Stimulated activated CD4-positive, alpha-beta T cell treated with anti-CD3 and anti-CD28 coated beads, TNF-alpha, amount 100 ng/mL, for 48 hours (primary cell): ENCODE measurements around the gene OBSL1.

Experiments used
- DNase-seq, 3 donors: peaks; one replicate each; pipeline ENCODE4 v3.0.0-alpha.2; 2020; ENCODE audit warnings: low read depth in 3 of 3

The OBSL1 gene

DNA sequence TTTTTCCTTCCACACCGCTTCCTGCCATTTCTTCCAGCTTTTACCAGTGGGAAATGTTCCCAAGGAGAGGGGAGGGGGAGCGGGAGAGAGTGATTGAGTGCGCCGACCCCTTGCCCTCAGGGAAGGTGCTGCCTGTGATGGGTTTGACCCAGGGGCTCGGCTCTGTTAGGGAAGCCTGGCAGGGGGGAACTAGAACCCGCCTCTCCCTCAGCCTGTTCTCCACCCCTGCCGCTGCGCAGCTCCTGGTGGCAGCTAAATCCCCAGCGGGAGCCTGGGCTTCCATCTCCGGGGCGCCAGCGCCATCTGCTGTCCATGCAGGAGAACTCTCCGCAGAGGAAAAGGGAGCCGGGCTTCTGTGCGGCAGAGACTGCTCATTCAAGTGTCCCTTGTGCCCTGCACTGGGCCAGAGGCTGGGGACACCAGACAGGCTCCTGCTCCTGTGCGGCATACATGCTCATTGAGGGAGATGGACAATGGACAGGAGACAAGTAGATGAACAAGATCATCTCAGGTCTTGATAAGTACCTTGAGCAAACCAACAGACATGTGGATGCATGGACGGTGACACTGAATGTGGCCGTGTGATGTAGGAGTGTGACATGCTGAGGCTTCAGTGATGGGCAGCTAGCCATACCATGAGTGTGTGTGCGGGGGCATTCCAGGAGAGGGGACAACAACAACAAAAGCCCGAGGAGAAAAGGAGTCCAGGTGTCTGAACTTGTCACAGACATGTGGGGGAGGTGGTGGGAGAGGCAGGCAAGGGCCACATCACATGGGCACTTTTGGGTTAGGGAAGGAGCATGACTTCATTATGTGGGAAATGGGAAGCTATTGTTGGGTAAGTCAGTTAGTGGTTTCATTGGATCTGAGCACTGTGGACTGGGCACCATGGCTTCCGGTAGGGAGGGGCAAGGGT, 41.0 kb downstream of the OBSL1 start:
- peak; percentile 72 to 82 (median 81) for DNase-seq

- no peak for DNase-seq
These were observed 43.9 kb downstream of the OBSL1 start for GRCh38 chr2:219527472-219527871.

DNA sequence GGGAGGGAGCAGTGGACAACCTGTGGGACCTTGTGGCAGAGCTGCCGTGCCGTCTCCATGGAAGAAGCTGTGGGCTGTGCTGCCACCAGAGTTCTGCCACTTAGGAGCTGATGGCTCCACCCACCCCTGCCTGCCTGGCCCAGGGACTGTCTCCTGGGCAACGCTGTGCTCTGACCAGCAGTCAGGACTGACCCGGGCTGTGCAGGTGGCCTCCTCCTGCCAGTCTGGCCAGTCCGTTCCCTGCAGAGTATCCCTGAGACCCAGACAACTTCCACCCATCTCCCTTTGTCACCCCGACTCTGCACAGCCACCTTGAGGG, 44.3 kb downstream of the OBSL1 start:
- no peak for DNase-seq

GRCh38 chr2:219526320-219527075, 44.8 kb downstream of the OBSL1 start:
- DNase-seq = no peak

DNA sequence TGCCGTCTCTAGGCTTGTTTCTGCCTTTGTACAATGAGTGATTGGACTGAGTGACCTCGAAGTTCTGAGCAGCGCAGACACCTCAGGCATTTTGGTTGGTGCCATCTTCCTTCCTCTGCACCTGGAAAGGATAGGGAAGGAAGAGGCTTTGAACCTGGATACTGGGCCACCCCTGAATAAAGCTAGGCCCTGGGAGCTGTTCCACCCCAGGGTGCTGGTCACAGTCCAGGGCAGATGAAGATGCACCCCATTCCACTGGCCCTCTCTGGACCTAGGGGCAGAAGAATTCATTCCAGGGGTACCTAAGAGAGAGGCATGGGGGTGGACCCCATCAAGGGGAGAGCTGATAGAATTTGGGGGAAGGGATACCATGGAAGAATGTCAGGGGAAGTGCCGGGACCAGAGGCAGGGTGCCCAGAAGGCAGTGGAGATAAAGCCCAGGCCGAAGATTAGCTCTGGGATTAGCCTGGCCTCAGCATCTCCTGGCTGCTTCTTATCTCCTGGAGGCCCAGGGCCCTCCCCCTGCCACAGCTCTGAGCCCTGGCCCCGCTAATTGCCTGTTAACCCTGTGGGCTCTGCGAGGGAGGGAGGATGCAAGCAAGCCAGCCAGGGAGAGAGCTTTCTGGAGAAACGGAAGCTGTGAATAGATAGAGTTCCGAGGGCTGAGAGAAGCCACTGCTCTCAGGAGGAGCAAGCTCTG, 45.7 kb downstream of the OBSL1 start:
- DNase-seq = no peak

DNA sequence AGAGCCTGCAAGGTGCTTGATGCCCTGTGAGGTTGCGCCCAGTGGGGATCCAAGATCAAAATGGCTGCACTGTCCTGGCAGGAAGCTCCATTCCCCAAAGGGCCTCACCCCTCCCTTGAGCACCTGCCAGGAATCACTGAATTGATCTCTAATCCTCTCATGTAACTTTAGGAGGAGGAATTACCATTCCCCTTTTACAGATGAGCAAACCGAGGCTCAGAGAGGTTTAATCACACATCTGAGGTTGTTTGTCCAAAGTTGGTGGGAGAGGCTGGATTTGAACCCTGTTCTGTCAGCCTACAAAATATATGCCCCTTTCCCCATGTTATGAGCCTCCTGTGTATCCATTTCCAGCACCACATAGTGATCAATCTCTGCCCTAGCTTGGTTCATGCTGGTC, 46.5 kb downstream of the OBSL1 start:
- DNase-seq = no peak

DNA sequence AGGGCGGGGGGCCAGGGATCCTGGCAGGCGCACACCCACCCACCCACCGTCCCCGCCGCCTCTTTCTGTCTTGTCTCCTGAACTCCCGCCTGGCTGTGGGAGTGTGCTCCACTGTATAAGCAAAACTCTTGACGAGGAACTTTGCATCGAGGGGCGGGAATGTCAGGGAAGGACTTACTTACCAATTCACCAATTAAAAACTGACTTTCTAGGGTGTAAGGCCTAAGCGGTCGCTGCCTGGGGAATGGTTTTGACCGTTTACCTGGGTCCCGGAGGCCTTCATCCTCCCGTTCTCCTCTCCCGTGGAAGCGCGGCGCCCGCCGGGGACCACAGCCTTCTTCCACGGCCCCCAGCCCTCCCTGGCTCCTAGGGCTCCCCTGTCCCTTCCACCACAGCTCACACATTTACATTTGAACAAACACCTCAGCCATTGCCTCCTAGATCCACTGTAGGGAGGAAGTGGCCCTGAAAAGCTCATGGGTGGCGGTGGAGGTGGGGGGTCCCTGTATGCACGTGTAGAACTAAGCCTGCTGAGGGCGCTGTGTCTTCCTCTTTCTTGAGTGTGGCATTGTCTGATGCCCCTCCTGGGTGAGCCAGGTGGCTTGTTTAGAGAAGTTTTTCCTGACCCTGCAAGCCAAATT, 48.2 kb downstream of the OBSL1 start:
- no peak for DNase-seq

DNA sequence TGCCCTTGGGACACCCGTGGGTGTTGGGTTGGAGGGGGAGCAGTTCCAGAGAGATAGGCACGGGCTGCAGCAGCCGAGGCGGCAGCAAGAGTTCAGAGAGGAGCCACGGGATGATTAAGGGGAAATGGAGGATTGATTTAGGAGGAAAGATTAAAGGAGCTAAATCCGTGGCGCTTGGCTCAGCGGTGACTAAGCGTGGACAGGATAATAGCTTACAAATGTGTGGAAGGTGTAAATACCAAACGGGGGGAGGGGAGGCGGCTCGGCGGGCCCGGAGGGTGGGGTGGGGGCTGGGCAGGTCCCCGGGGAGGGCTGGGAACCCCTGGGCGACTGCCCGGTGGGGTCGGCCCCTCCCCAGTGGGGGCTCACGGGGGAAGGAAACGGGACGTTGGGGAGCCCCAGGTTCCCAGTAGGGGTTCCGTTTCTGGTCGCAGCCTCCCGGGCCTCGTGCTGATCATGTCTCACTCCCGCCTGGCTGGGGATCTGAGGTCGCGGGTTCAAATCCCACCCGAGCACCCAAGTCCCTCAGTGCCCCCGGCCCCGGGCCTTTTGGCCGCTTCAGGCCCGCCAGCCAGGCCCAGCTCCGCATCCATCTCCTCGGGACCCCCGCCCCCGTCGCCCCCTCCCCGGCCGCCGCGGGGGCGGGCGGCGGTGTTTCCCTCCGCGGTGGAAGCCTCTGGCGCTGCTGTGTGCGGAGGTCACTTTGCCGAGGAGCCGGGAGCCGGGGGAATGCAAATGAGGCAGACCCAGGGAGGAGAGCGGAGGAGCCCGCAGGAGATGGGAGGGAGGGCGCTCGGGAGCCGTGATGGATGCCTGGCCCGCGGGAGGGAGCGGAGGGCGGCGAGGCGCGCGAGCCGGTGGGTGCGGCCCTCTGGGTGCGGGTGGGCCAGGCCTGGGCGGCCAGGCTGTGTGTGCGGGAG, 49.0 kb downstream of the OBSL1 start:
- no peak for DNase-seq

- no peak for DNase-seq
These were observed 50.1 kb downstream of the OBSL1 start for GRCh38 chr2:219521066-219521880.

GRCh38 chr2:219520079-219520478, 51.3 kb downstream of the OBSL1 start:
- DNase-seq = no peak

GRCh38 chr2:219519526-219519916, 51.8 kb downstream of the OBSL1 start:
- no peak for DNase-seq

GRCh38 chr2:219517954-219518778, 53.2 kb downstream of the OBSL1 start:
- DNase-seq = no peak

DNA sequence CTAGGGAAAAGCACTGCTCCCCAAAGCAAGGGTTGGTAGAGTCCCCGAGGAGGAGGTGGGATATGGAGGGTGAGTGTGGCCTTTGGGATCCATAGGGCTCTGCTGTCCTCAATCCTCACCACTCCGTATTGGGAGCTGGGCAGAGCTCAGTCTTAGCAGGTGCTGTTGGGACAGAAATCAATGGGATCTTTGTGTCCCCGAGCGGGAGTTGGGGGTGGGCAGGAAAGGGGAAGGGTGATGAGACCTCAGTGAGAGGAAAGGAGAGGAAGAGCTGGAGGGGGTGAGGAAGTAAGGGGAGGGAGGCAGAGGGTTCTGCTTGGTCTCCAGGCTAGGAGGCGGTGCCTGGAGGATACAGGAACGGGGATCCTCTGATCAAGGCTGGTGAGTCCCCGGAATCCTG, 54.5 kb downstream of the OBSL1 start:
- DNase-seq = no peak

GRCh38 chr2:219515874-219516629, 55.3 kb downstream of the OBSL1 start:
- DNase-seq = no peak

DNA sequence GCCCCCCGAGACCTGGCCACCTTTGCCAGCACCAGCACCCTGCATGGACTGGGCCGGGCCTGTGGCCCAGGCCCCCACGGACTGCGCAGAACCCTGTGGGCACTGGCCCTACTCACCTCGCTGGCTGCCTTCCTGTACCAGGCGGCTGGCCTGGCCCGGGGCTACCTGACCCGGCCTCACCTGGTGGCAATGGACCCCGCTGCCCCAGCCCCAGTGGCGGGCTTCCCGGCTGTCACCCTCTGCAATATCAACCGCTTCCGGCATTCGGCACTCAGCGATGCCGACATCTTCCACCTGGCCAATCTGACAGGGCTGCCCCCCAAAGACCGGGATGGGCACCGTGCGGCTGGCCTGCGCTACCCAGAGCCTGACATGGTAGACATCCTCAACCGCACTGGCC, 56.5 kb downstream of the OBSL1 start:
- DNase-seq = no peak

DNA sequence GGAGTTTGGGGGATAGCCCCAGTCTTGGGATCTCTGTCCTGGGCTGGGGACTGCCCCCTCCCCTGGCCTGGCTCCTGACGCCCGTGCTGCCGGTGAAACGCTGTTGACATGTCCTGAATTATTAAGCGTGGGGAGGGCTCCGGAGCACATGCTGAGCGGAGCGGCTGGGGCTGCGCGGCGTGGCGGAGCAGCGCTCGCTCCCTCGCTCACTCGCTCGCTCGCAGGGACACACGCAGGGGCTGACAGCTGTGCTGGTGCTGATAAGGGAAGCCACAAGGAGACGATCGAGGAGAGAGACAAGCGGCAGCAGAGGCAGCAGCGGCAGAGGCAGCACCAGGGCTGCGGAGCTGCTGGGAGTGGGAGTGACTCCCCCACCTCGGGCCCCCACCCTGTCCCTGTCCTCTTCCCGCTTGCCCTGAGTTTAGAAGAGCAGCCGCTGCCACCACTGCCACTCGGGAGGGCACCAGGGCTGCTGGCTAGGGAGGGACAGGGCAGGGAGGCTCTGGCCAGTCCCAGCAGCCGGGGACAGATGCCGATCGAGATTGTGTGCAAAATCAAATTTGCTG, 57.1 kb downstream of the OBSL1 start, which contains the start of gene ASIC4:
TSS of gene ASIC4 (plus strand) at position 287 of the 566 bp plus-strand sequence. CDS start at position 530, 243 bp downstream.
- no peak for DNase-seq

- DNase-seq = no peak
These were observed 57.6 kb downstream of the OBSL1 start for GRCh38 chr2:219513787-219514186.
